GM18499 (cell line): ENCODE data around the gene MORN4.
"Not testable (repeated sequence)": the region's sequence is repeated elsewhere in the genome, so short reads cannot be mapped to it uniquely, and the experiment has no call there.

ENCODE experiments used
- ATAC-seq: cut with Tn5 transposase; IDR thresholded peaks from one replicate; pipeline ENCODE4 v1.9.1; 2021; ENCODE audit warnings: moderate number of reproducible peaks; ENCODE audit not compliant: insufficient read depth, unreplicated experiment

MORN4 gene

GRCh38 chr10:97576487-97576886, 56.8 kb downstream of the MORN4 start:
- not testable (repeated sequence) for ATAC-seq

GRCh38 chr10:97575127-97575668, 58.1 kb downstream of the MORN4 start:
- no peak for ATAC-seq

GRCh38 chr10:97574374-97575126, 58.8 kb downstream of the MORN4 start:
- ATAC-seq = no peak

- no peak for ATAC-seq
Measured at GRCh38 chr10:97573672-97574071, 59.6 kb downstream of the MORN4 start.

GRCh38 chr10:97573021-97573420, 60.3 kb downstream of the MORN4 start:
- no peak for ATAC-seq

GRCh38 chr10:97572214-97572989, 60.9 kb downstream of the MORN4 start, which contains the start of gene ANKRD2:
Gene ANKRD2, plus strand, starts transcription at chr10:97572779. Its CDS starts 10 bp downstream, at chr10:97572789.
- ATAC-seq = no peak

GRCh38 chr10:97571622-97572021, 61.7 kb downstream of the MORN4 start:
- ATAC-seq = no peak

- no peak for ATAC-seq
Measured at GRCh38 chr10:97570789-97571471, 62.4 kb downstream of the MORN4 start.

GRCh38 chr10:97570146-97570788, 63.0 kb downstream of the MORN4 start:
- ATAC-seq = no peak

GRCh38 chr10:97567891-97568290, 65.4 kb downstream of the MORN4 start:
- ATAC-seq = no peak

- ATAC-seq = no peak
Measured at GRCh38 chr10:97566336-97566996, 66.8 kb downstream of the MORN4 start.

GRCh38 chr10:97564776-97565175, 68.5 kb downstream of the MORN4 start:
- no peak for ATAC-seq
